ENCODE data around the gene GPR132. TPM values are rescaled to one million over a fixed set of nuclear protein-coding genes. Genes with fewer than 3 reads are reported as not detected.
"Not testable (repeated sequence)": the region's sequence is repeated elsewhere in the genome, so short reads cannot be mapped to it uniquely, and the experiment has no call there.

The GPR132 gene
- total RNA-seq, 1 experiment from 2014 or later: 0.10 TPM

- DNase-seq (ENCODE audit: low read depth, low spot score); H3K27ac ChIP-seq (ENCODE audit: low read depth, low read length); H3K4me2 ChIP-seq (ENCODE audit: low read length); H3K79me2 ChIP-seq (ENCODE audit: insufficient read depth, low read length); RAD21 ChIA-PET (ENCODE audit: low non-redundant PET in 1 of 2, low total read pairs in 2 of 2, uncharacterized antibody in 2 of 2, unreplicated experiment in 2 of 2); H3K9me3 ChIP-seq (ENCODE audit: control insufficient read depth in 1 of 2, insufficient read depth in 1 of 2, low read depth in 1 of 2, low read length in 2 of 2); BruUV-seq (replicated peaks); ATAC-seq; H3K9ac ChIP-seq (ENCODE audit: low read length); intact Hi-C loops (cut with micrococcal nuclease); POLR2A ChIA-PET; H3K4me3 ChIP-seq (replicated peaks in 1 of 2; ENCODE audit: low read depth in 1 of 2, low read length in 2 of 2); H2AFZ ChIP-seq (ENCODE audit: low read depth, low read length, poor library complexity, severe bottlenecking); H3K27me3 ChIP-seq (ENCODE audit: insufficient read depth, low read length); H3K9me2 ChIP-seq (ENCODE audit: insufficient read depth); H3K4me1 ChIP-seq (ENCODE audit: control insufficient read depth in 1 of 2, insufficient read depth in 2 of 2, low read length in 2 of 2); H4K20me1 ChIP-seq (ENCODE audit: insufficient read depth); H3K36me3 ChIP-seq (ENCODE audit: control insufficient read depth in 1 of 2, insufficient read depth in 2 of 2, low read length in 2 of 2): not testable (repeated sequence)
- CTCF ChIA-PET: interaction anchor here (2.2 kb wide), 1 partner anchor 13 kb away, joined by 6 read pairs; no protein-coding TSS in a partner anchor
Observed at GRCh38 chr14:105032451-105032901, 32.8 kb downstream of the GPR132 start.

- Histone ChIP-seq H3K27me3 (ENCODE audit: insufficient read depth, low read length) (no peaks in the 10 kb centered on the region), H3K4me3 (replicated peaks in 1 of 2; ENCODE audit: low read depth in 1 of 2, low read length in 2 of 2) (no peak overlapping the region), H3K4me1 (ENCODE audit: control insufficient read depth in 1 of 2, insufficient read depth in 2 of 2, low read length in 2 of 2) (peaks cover 0 to 16% of the 10 kb centered on the region in 2 experiments; a peak in 2 of 4 replicates), H3K36me3 (ENCODE audit: control insufficient read depth in 1 of 2, insufficient read depth in 2 of 2, low read length in 2 of 2) (no peaks in the 10 kb centered on the region), H3K9me3 (ENCODE audit: control insufficient read depth in 1 of 2, insufficient read depth in 1 of 2, low read depth in 1 of 2, low read length in 2 of 2) (no peaks in the 10 kb centered on the region), H4K20me1 (ENCODE audit: insufficient read depth) (no peaks in the 10 kb centered on the region), H3K79me2 (ENCODE audit: insufficient read depth, low read length) (no peaks in the 10 kb centered on the region), H3K4me2 (ENCODE audit: low read length) (no peak overlapping the region), H3K27ac (ENCODE audit: low read depth, low read length) (no peak overlapping the region), H3K9me2 (ENCODE audit: insufficient read depth) (no peaks in the 10 kb centered on the region), H2AFZ (ENCODE audit: low read depth, low read length, poor library complexity, severe bottlenecking) (no peak overlapping the region), H3K9ac (ENCODE audit: low read length) (no peak overlapping the region)
- ATAC-seq: no peak
- no TSS peak for BruUV-seq (replicated peaks)
- no peak for DNase-seq (ENCODE audit: low read depth, low spot score)
- CTCF ChIA-PET: interaction anchor here (2.2 kb wide), 1 partner anchor 15 kb away, joined by 6 read pairs; no protein-coding TSS in a partner anchor
- POLR2A ChIA-PET: interaction anchor here (0.6 kb wide), 1 partner anchor 953 kb away, joined by 3 read pairs; no protein-coding TSS in a partner anchor
- intact Hi-C loops (cut with micrococcal nuclease): no loop called here
- RAD21 ChIA-PET (ENCODE audit: low non-redundant PET in 1 of 2, low total read pairs in 2 of 2, uncharacterized antibody in 2 of 2, unreplicated experiment in 2 of 2): no interaction called here
- TF ChIP-seq ATF3 (IDR thresholded peaks at IDR 0.05) (no peak), FOSL1 (IDR thresholded peaks at IDR 0.05; ENCODE audit: low read depth) (no peak), POLR2AphosphoS5 (IDR thresholded peaks at IDR 0.05; ENCODE audit: low read depth, low read length) (no peak)
- TF ChIP-seq, protein P1, sequence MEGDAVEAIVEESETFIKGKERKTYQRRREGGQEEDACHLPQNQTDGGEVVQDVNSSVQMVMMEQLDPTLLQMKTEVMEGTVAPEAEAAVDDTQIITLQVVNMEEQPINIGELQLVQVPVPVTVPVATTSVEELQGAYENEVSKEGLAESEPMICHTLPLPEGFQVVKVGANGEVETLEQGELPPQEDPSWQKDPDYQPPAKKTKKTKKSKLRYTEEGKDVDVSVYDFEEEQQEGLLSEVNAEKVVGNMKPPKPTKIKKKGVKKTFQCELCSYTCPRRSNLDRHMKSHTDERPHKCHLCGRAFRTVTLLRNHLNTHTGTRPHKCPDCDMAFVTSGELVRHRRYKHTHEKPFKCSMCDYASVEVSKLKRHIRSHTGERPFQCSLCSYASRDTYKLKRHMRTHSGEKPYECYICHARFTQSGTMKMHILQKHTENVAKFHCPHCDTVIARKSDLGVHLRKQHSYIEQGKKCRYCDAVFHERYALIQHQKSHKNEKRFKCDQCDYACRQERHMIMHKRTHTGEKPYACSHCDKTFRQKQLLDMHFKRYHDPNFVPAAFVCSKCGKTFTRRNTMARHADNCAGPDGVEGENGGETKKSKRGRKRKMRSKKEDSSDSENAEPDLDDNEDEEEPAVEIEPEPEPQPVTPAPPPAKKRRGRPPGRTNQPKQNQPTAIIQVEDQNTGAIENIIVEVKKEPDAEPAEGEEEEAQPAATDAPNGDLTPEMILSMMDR (IDR thresholded peaks at IDR 0.05 in 2 of 3, conservative IDR thresholded peaks at IDR 0.05 in 1 of 3; ENCODE audit: borderline replicate concordance in 1 of 3, insufficient read depth in 1 of 3, low read depth in 2 of 3, low read length in 2 of 3): no peak
Observed at GRCh38 chr14:105030836-105031396, 34.3 kb downstream of the GPR132 start.
